WI38 (cell line): Measurements from ENCODE around the gene CLSTN2.

Experiments used
- H3K4me3 ChIP-seq: 2 replicates; pipeline ENCODE4 v1.5.1; 2011; ENCODE audit warnings: low read depth, mild to moderate bottlenecking, control low read depth, low read length
- CTCF ChIP-seq: IDR thresholded peaks from 2 replicates; pipeline ENCODE4 v1.5.1; 2012; ENCODE audit warnings: low read depth, mild to moderate bottlenecking, control low read depth, low read length

The CLSTN2 gene

GRCh38 chr3:140358686-140359085, 423.7 kb downstream of the CLSTN2 start:
- no peak overlapping the region for H3K4me3 ChIP-seq
- TF ChIP-seq CTCF = no peak

DNA sequence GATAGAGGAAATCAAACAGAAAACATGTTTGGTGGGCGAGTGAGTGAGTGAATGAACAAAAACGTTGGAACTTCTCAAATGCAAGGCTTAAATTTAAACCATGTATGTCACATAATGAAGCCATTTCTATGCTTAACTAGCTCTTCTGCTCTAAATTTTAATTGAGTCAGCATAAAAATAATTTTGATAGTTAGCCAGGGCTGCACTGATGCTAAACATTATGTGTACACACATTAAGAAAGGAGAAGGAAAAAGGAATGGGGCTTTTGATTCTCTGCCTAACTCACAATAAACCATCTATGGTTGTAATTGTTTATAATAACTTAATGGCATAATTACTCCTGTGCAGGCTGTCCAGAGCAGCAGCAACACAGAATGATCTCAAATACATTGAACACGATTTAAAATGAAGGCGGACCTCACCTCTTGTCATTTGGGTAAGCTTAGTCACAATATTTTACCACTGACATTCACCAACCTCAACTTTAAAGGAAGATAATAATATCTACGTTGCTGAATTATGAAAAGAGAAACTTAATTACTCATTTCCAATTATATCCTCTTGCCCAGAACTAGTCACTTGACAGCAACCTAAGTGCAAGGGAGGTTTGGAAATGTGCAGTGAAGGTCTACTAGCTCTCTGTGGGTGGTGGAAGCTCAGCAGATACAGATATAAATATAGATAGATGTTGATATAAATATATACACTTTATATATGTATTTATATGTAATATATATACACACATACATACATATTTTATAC, 424.4 kb downstream of the CLSTN2 start:
- no peak overlapping the region for H3K4me3 ChIP-seq
- TF ChIP-seq CTCF = no peak

- H3K4me3 ChIP-seq = no peak overlapping the region
- no peak for TF ChIP-seq CTCF
Observed at GRCh38 chr3:140360332-140360731, 425.3 kb downstream of the CLSTN2 start.

GRCh38 chr3:140363801-140364200, 428.8 kb downstream of the CLSTN2 start:
- TF ChIP-seq CTCF = no peak
- H3K4me3 ChIP-seq = no peak overlapping the region

DNA sequence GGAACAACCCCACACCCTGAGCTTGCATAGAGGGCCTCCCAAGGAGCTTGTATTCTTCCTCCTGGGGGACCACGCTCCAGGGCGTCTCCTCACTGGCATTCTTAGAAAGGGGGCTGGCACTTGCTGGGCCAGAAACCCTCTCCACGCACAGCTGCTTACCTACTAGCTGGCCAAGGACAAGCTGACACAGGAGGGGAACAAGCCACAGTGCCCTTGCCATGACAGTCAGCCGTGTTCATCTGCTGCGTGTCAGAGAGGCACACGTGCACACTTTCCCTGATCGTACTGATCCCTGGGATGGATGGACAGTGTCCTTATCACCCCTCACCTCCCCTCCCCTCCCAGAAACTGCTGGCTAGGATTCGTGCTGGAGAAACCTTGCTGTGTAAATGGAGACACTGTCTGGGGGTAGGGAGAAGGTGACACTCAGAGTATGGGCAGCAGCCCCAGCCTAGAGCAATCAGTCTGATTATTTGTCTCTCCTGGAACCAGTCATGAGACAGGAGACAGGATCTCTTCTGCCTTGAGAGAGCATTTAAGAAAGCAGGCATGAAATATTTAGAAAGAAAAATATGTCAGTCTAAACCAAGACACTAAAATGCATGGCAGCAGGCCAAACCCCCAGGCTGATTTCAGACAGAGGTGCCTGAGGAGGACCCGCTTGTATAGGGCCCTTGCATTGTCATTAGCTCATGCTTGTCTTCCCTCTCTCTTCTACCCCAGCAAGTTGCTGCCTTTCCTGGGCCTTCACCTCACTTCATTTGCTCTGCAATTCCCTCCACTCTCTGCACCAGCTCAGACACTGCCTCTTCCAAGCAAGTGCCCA, 431.1 kb downstream of the CLSTN2 start:
- no peak for TF ChIP-seq CTCF
- H3K4me3 ChIP-seq = no peak overlapping the region

DNA sequence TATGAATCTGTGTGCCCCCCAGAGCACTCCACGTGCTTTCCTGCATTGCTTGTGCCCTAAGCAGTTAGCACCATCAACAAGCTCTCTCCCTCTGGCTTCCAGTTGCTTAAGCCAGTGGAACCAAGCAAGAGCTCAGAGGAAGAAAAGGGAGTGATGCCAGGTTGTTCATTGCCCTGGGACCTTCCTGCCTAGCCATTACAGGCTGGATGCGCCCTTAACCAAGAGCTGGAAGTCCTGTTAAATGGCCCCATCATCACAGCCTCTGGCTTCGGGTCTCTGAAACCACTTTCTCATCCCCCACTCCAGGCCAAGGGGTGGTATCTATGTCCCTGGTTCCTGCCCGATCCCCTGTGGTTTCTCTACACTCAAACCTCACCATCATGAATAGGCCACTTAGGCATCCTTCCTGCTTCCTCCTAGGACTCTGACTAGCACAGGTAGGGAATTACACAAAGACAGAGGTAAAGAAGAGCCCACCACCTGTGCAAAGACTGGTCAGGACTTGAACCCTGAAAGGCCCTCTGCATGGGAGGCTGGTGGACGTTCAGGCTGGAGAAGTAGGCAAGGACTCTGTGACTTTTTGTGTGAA, 433.3 kb downstream of the CLSTN2 start:
- TF ChIP-seq CTCF = no peak

GRCh38 chr3:140370686-140371085, 435.7 kb downstream of the CLSTN2 start:
- no peak for TF ChIP-seq CTCF
- H3K4me3 ChIP-seq = no peak overlapping the region

More for the DNA sequence above, 433.3 kb downstream of the CLSTN2 start:
- no peak overlapping the region for H3K4me3 ChIP-seq
